ENCODE measurements around the gene IER5. TPM values are rescaled to one million over a fixed set of nuclear protein-coding genes. Genes with fewer than 3 reads are reported as not detected.

Gene IER5
- total RNA-seq: 1 to 10 TPM; 4.9 to 9.9 (median 6.4) TPM

- TF ChIP-seq CTCF (IDR thresholded peaks at IDR 0.05; ENCODE audit: low read depth): no peak
These were observed at the start of gene IER5 for GRCh38 chr1:181088079-181089016. Gene IER5 (plus strand): TSS chr1:181088700. CDS start chr1:181088903, 203 bp downstream.

- TF ChIP-seq CTCF (IDR thresholded peaks at IDR 0.05; ENCODE audit: low read depth): no peak
These were observed 48.1 kb upstream of the IER5 start for GRCh38 chr1:181040284-181040865.

- TF ChIP-seq CTCF (IDR thresholded peaks at IDR 0.05; ENCODE audit: low read depth): no peak
These were observed 45.2 kb upstream of the IER5 start for GRCh38 chr1:181043025-181043888.

- no peak for TF ChIP-seq CTCF (IDR thresholded peaks at IDR 0.05; ENCODE audit: low read depth)
These were observed 44.0 kb upstream of the IER5 start for GRCh38 chr1:181044449-181044966.

GRCh38 chr1:181049378-181049777 is 39.1 kb upstream of the IER5 start:
- no peak for TF ChIP-seq CTCF (IDR thresholded peaks at IDR 0.05; ENCODE audit: low read depth)

- no peak for TF ChIP-seq CTCF (IDR thresholded peaks at IDR 0.05; ENCODE audit: low read depth)
These were observed 37.6 kb upstream of the IER5 start for GRCh38 chr1:181050922-181051321.
